Activated CD4-positive, alpha-beta T cell treated with anti-CD3 and anti-CD28 coated beads for 48 hours (primary cell): Measurements from ENCODE around the gene PSMD1.
"Not testable (repeated sequence)": the region's sequence is repeated elsewhere in the genome, so short reads cannot be mapped to it uniquely, and the experiment has no call there.

ENCODE experiments used
- DNase-seq: peaks from one replicate; pipeline ENCODE4 v3.0.0-alpha.2; 2020

PSMD1 gene

GRCh38 chr2:231188506-231189170 is 132.0 kb downstream of the PSMD1 start:
- DNase-seq, result no peak

DNA sequence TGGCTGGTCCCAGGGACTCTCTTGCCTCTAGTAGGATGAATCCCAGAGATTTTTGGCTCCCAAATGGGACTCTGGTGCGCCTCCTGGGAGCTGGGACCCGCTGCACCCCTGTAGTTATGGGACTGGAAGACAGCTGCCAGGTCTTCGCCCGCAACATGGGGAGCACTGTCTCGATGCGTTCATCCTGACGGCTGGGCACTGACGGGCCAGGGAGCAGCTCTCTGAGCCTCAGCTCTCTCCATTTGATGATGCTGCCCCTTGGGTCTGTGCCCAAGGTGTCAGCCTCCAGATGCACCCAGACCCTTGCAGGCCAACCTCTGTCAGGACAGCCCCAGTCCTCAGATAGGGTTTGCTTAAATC is 132.5 kb downstream of the PSMD1 start:
- no peak for DNase-seq

DNA sequence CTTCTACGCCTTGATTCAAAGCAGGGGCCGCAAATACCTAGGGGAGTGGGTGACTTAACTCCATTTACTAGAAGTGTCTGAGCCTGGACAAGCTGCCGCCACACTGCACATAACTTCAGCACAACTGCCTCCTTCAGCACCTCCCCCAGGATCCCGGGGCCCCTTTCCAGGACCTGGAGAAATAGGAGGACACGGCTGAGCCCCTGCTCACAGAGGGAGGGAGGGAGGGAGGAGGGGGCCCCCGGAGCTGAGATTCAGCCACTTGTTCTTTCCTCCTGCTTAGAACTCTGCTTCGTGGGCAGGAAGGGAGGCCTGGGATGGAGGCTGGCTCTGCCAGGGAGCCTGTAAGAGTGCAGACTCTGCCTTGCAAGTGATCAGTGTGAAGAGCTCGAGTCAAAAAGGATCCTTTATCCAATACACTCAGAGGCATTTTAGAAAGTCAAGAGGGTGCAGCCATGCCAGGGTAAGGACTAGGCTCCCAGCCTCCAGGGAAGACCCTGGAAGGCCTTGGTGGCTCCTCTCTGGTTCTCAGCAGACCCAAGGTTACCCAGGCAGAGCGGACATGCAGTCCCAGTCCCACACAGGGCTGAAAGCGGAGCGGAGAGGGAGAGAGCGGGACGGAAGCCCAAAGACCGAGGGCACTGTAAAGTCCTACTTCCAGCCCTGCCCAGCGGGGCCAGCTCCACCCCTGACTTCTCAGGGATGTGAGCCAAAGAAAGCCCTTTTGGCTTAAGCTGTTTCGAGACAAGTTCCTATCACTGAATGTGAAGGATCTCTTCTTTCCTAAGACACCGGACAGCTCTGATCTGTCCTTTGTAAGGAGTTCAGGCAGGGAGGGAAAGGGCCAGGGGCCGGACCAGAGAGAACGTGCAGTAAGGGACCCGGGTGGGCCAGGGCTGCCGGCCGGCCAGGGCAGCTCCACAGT is 133.2 kb downstream of the PSMD1 start:
- DNase-seq, result no peak

DNA sequence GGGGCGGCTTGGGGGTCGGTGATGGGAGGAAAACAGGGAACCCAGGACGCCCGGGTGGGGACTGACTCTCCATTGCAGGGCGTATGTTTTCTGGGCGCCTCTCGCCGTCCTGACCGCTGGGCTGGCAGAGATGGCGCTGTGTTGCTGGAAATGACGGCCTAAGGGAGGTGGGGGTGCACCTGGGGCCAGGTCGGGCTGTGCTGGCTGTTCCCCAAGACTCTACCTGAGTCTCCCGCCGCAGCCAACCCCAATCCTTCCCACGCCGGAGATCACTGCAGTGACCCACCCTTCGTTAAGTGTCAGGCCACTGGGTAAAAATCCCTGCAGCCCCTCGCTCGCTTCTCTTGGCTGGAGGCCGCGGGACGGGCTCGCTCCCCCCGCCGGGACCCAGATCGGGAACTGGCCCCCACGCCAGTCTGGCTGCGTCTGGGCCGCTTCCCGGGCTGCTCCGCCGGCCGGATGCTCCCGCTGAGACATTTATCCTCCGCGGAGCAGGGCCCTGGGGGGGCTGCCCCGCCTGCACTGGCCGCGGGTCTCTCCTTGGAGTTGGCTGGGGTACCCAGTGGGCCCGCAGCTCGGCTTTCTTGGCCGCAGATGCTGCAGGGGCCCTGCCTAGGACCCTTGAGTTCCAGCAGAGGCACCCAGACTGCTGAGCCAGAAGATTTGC is 134.0 kb downstream of the PSMD1 start:
- no peak for DNase-seq

GRCh38 chr2:231191896-231192872 is 135.5 kb downstream of the PSMD1 start:
- DNase-seq, result no peak

- no peak for DNase-seq
Measured at GRCh38 chr2:231193216-231193615, 136.5 kb downstream of the PSMD1 start.

- DNase-seq, result no peak
Measured at GRCh38 chr2:231196592-231196991, 139.9 kb downstream of the PSMD1 start.

DNA sequence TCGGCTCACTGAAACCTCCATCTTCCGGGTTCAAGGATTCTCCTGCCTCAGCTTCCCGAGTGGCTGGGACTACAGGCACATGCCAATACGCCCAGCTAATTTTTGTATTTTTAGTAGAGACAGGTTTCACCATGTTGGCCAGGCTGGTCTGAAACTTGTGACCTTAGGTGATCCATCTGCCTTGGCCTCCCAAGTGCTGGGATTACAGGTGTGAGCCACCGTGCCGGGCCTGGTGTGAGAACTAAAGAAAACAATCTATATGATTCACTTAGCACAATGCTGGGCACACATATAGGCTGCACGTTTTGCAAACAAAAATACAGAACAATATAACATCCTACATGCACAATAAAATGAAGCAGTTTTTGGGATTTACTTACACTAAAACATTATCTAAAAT is 140.5 kb downstream of the PSMD1 start:
- DNase-seq, result not testable (repeated sequence)

DNA sequence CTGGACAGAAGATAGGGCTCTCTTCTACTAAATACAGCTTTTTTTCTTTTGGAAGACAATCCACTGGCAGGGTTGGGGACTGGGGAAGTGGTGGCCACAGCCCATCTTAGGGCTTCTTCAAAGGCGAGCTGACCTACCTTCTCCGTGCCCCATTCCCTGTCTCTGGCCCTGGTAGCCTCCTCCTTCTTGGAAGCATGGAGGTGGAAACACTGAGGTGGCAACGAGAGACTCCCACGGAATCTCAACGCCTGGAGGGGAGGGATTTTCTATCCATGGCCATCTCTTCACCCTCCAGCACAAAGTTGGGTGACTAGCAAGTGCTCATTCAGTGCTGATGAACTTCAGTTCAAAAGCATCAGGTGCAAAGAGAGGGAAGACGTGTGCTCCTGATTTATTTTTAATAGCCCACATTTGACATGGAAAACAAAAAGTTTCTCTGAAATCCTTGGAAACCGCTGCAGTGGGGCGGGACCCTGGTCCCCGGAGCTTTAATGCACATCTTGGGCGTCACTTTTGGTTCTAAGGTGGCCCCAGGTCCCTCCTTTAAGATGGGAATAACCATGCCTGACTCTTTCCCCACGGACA is 141.1 kb downstream of the PSMD1 start:
- no peak for DNase-seq

- peak; percentile 79 for DNase-seq
Measured at GRCh38 chr2:231198291-231199173, 141.9 kb downstream of the PSMD1 start, which contains the start of gene ARMC9. Gene ARMC9 (plus strand): TSS chr2:231198631. CDS start chr2:231206239, 7,608 bp downstream.

- DNase-seq, result no peak
Measured at GRCh38 chr2:231199219-231199618, 142.6 kb downstream of the PSMD1 start.

GRCh38 chr2:231200805-231201474 is 144.3 kb downstream of the PSMD1 start:
- no peak for DNase-seq

GRCh38 chr2:231201475-231201814 is 144.8 kb downstream of the PSMD1 start:
- no peak for DNase-seq

GRCh38 chr2:231203087-231203486 is 146.4 kb downstream of the PSMD1 start:
- DNase-seq, result no peak

- no peak for DNase-seq
Measured at GRCh38 chr2:231204146-231204545, 147.5 kb downstream of the PSMD1 start.

DNA sequence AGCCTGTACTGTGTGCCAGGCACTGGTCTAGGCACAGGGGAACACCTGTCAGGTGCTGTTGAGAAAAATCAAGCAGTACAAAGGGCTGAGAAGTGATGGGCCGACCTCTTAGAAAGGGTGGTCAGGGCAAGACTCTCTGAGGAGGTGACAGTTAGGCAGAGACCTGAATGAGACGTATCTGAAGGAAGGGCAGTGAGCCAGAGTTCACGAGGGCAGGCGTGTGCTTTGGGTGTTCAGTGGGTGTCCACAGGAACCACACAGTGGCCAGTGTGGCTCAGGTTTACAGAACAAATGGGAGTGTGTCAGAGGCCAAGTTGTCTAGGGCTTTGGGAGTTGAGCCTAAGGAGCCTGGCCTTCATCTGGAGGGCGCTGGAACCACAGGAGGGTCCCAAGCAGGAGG is 147.9 kb downstream of the PSMD1 start:
- DNase-seq, result no peak

GRCh38 chr2:231207734-231208133 is 151.1 kb downstream of the PSMD1 start:
- no peak for DNase-seq

GRCh38 chr2:231210782-231211181 is 154.1 kb downstream of the PSMD1 start:
- DNase-seq, result no peak

- DNase-seq, result no peak
Measured at GRCh38 chr2:231211486-231211885, 154.8 kb downstream of the PSMD1 start.

DNA sequence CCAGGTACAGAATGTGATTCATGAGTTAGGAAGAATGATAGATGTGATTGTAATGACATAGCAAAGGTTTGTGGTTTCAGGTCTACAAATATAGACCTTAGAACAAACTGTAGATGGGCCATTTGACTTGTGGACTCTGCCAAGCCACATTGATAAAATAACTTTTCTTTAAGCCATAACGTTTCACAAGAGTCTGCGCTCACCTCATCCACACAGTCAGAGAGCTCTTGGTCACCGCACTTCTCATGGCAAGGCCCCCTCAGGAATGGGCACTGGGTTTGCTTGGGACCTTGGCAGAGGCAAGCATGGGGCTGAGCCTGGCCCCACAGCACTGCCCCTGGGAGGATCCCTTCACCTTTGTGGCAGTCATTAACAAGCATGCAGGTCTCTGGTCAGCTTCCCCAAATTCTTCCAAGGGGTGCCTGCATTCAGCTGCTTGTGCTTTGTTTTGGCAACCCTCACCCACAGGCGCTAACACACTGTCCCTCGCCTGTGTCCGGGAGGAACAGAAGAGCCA is 155.7 kb downstream of the PSMD1 start:
- DNase-seq, result no peak
